ENCODE data around the gene PTCHD1. TPM values are rescaled to one million over a fixed set of nuclear protein-coding genes. Genes with fewer than 3 reads are reported as not detected.

The PTCHD1 gene
- 10 to 100 TPM; 10.3 to 23.4 TPM for total RNA-seq
- long read RNA-seq, donor 1, full-length matches to known transcripts, result 5 of 11 reads
- long read RNA-seq, donor 1, partial matches to known transcripts, result 0 of 11 reads
- long read RNA-seq, donor 1, other reads (novel, unspliced or antisense), result 6 of 11 reads
- long read RNA-seq, donor 2, full-length matches to known transcripts, result 10 of 24 reads
- long read RNA-seq, donor 2, partial matches to known transcripts, result 7 of 24 reads
- long read RNA-seq, donor 2, other reads (novel, unspliced or antisense), result 7 of 24 reads

- intact Hi-C loops (cut with DNase I), result no loop called here
- no peak for DNase-seq (ENCODE audit: low spot score)
Observed at GRCh38 chrX:23334848-23335599, at the start of gene PTCHD1. TSS of gene PTCHD1 (plus strand) at chrX:23334849. CDS start at chrX:23334876, 27 bp downstream.

DNA sequence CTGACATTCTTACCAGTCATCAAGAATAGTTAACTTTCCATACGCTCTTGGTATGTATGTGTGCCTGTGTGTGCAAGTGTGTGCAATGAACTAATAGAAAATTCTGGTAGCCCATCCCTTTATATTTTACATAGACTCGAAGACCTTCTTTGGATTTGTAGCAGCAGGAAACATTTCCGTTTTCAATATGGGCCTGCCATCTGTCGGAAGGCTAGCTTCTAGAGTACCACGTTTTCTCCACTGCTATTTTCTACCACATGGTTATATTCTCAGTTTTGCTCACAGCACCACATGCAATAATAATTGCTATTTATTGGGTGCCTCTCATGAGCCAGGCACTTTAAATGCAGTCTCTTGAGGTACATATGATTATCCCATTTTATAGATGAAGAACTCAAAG is 47.9 kb upstream of the PTCHD1 start:
- intact Hi-C loops (cut with DNase I), result no loop called here
- DNase-seq (ENCODE audit: low spot score), result no peak

DNA sequence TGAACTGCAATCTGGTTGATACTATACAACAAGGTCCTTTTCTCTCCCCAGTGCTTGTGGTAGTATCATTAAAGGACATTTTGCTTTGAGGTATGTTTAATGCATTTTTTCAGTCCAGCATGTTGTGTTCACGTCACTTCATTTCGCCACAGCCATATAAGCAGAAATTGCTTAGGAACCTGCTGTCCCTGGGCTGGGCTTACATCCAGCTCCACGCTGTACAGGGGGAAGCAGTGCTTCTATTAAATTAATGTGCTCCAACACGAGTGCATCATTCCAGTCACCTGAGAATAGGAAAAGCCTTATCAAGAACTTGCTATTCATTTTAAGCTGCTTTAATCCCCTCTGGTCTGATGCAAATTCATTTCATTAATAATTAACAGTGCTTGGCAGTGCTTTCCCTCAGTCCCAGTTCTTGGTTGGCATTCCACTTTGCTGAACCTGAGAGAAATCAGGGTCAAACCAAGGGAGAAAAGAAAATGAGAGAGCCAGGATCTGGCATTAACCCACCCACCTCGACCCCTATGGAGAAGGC is 47.4 kb upstream of the PTCHD1 start:
- intact Hi-C loops (cut with DNase I), result no loop called here
- no peak for DNase-seq (ENCODE audit: low spot score)

DNA sequence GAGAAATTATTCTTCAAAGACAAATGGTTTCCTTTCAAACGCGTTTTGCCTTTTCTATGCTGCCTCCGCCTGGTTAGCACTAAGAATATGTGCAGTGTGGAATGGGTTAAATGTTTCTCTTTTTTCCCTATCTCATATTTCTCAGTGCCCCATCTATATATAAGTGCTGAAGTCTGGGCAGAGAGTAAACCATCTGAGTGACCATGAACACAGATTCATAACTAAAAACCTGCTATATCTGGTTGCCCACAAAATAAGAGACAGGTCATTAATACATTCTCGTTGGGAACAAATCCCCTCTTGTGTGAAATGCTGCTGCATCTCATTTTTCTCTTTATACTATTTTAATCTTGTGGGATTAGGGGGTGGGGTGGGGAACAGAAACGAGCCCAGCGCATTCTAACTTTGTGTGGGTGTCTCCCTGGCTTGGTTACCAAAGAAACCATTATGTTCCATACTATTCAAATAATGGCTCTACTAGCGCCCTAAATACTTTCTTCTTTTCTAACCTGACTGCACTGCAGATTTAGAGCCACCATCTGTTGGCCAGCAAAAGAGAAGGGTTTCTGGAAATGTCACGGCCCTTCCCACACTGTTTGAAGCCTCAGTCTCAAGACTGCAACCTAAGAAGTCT is 42.2 kb upstream of the PTCHD1 start:
- intact Hi-C loops (cut with DNase I), result no loop called here
- no peak for DNase-seq (ENCODE audit: low spot score)

DNA sequence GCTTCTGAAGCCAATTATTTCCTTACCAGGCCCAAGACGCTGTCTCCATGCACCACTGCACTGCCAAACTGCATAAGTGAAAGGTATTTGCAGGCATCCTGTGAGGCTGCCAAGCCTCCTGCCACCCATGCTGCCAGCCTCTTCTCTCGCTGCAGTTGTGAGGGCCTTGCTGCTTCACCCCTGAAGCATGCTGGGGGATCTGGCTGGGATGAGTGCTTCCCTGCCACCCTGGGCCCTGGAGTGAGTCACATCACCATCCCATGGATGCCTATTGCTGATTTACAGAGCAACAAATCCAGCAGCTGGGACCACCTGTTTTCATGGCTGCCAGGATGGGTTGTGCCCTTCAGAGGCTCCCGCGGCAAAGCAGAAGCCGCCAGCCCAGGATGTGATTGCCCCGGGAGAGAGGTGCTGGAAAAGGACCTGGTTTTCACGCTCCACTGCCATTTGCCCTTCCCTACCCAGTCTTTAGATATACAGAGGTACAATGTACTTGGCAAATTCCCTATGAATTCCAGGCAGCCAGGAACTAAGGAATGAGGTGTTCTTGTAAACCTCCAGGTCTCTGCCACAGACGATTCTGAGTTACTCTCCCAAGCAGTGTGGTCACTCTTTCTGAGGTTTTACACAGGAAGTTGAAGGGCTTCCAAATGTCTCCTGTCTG is 41.5 kb upstream of the PTCHD1 start:
- intact Hi-C loops (cut with DNase I), result no loop called here
- DNase-seq (ENCODE audit: low spot score), result no peak

GRCh38 chrX:23304881-23305280 is 29.8 kb upstream of the PTCHD1 start:
- no peak for DNase-seq (ENCODE audit: low spot score)
- intact Hi-C loops (cut with DNase I), result no loop called here

GRCh38 chrX:23311731-23312130 is 22.9 kb upstream of the PTCHD1 start:
- intact Hi-C loops (cut with DNase I), result no loop called here

GRCh38 chrX:23312136-23312535 is 22.5 kb upstream of the PTCHD1 start:
- DNase-seq (ENCODE audit: low spot score), result no peak
- intact Hi-C loops (cut with DNase I), result no loop called here

More at GRCh38 chrX:23311731-23312130, 22.9 kb upstream of the PTCHD1 start:
- DNase-seq (ENCODE audit: low spot score), result no peak

- intact Hi-C loops (cut with DNase I), result no loop called here
Observed at GRCh38 chrX:23317799-23318724, 16.6 kb upstream of the PTCHD1 start.

GRCh38 chrX:23327104-23327503 is 7.5 kb upstream of the PTCHD1 start:
- DNase-seq (ENCODE audit: low spot score), result no peak
- intact Hi-C loops (cut with DNase I), result no loop called here

More at GRCh38 chrX:23317799-23318724, 16.6 kb upstream of the PTCHD1 start:
- no peak for DNase-seq (ENCODE audit: low spot score)

DNA sequence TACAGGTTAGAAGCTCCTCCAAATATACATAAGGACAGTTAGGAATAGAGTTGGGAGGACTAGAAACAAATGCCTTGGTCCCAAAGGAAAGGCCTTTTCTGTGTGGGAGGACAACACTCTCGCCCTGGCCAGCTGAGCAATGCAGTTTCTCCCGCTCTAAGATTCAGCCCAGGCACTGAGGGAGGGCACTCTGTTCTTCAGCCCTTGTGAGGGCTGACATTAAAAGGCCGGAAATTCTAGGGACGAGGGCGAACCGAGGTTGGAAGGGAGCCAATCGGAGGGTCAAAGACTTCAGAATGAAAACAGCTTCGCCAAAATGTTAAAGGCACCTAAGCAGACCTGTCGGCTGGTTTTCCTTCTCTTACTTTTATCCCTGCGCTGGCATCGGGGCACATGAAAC is 2.9 kb upstream of the PTCHD1 start:
- intact Hi-C loops (cut with DNase I), result no loop called here
- DNase-seq (ENCODE audit: low spot score), result no peak

DNA sequence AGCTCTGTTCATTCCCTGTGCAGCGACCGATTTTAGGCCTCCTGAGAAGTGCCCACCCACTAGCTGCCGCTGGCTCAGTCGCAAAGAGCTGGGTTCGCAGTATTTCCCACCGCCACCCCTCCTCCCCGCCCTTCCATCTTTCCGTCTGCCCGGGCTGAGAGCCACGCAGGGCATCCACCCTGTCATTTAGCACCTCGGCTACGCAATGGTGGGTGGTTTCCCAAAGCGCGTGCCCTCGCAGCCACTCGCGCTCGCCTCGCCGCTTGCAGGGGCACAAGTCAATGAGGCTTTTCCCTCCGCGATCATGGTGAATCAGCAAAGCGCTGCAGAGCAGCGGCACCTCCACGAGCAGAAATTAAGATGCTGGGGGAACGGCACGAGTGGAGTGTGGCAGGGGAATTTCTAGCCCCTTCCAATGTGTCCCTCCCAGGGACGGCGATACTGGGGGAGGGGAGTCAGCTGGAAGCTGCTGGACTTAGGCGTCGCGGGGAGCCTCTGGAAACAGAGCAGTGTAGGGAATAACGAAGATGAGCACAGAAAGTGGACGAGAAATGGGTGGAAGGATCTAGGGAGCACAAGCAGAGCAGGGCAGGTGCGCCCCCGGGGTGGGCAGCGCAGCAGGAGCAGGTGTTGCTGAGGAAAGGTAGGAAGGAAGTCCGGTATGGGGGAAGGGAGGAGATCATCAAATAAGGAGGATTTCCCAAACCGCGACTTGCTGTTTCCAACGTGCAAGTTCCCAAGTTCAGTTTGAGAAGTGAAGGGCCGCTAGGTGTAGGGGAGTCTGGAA is 2.4 kb upstream of the PTCHD1 start:
- DNase-seq (ENCODE audit: low spot score), result no peak
- intact Hi-C loops (cut with DNase I), result no loop called here

- DNase-seq (ENCODE audit: low spot score), result no peak
- intact Hi-C loops (cut with DNase I), result no loop called here
Observed at GRCh38 chrX:23332888-23333821, 1.5 kb upstream of the PTCHD1 start.

DNA sequence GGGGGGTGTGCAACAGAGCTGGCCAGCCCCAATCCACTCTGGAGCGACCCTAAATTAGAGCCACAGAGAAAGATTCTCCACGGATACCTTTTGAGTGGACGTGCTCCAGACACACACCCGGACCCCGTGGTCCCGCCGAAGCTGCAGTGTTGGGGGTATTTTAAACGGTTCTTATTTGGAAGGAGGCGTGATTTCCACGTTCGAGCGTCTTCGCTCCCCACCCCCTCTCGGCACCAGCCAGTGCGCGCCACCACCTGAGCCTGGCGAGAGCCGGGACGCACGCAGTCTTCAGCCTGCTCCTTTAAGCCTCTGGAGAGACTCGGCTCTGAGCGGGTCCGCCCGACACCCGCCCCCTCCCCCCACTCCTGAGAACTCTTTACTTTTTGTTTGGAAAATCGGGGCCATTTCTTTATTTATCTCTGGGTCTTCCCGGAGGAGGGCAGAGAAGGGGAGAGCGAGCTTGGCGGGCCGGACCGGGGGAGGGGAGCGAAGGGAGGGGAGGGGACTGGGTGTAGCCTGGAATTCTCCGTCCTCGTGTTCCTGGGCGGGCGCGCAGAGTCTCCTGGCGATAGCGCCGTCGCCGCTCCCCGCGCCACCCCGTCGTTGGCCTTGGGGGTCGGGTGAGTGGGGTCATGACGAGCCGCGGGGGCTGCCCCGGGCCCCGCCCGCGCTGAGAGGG is 668 bp upstream of the PTCHD1 start:
- DNase-seq (ENCODE audit: low spot score), result no peak
- intact Hi-C loops (cut with DNase I), result no loop called here

DNA sequence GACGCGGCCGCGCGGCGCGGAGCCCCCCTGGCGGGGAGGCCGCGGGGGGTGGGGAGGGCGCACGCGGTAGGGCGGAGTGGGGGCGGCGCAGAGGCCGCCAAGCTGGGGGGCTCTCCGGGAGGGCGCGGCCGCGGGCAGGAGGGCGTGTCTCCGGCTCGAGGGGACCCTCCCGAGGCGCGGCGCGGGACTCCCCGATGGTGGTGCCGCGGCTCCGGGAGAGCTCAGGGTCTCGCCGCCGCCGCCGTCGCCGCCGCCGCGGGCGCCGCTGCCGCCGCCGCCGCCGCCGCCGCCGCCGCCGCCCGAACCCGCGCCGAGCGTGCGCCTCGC is 165 bp upstream of the PTCHD1 start:
- DNase-seq (ENCODE audit: low spot score), result no peak
- intact Hi-C loops (cut with DNase I), result no loop called here

DNA sequence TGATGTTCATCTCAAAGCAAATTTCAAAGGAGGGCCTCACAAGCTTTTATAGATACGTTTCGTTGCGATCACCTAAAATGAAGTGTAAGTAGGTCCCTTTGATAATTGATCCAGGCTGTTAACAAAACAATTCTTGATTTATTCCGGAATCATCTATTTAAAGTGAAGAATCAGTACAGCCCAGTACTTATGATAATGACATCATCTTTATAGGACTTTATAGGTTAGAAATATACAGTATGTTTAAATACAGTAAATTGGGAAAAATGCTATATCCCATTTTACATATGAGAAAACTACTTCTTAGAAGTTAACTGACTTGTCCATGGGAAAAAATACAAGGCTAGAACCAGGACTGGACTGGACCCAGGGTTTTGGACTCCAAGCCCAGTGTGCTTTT is 3.7 kb downstream of the PTCHD1 start:
- no peak for DNase-seq (ENCODE audit: low spot score)
- intact Hi-C loops (cut with DNase I), result no loop called here

Measured in posterior vena cava (tissue), 2 donors.